ENCODE results near the gene ZCCHC8. TPM values are rescaled to one million over a fixed set of nuclear protein-coding genes. Genes with fewer than 3 reads are reported as not detected.
"Not testable (repeated sequence)": the region's sequence is repeated elsewhere in the genome, so short reads cannot be mapped to it uniquely, and the experiment has no call there.

ZCCHC8 gene
- total RNA-seq, 1 donor from 2014 or later = 10.1 TPM

- intact Hi-C loops (cut with DNase I) = no loop called here
- no peak for DNase-seq (ENCODE audit: low spot score)
Observed at GRCh38 chr12:122481861-122482260, 18.9 kb downstream of the ZCCHC8 start.

- DNase-seq (ENCODE audit: low spot score) = no peak
Observed at GRCh38 chr12:122480753-122481152, 20.0 kb downstream of the ZCCHC8 start.

GRCh38 chr12:122474324-122474716, 26.4 kb downstream of the ZCCHC8 start:
- intact Hi-C loops (cut with DNase I) = no loop called here
- DNase-seq (ENCODE audit: low spot score) = no peak

More at GRCh38 chr12:122480753-122481152, 20.0 kb downstream of the ZCCHC8 start:
- intact Hi-C loops (cut with DNase I) = no loop called here

GRCh38 chr12:122473543-122474323, 27.0 kb downstream of the ZCCHC8 start:
- intact Hi-C loops (cut with DNase I) = no loop called here
- no peak for DNase-seq (ENCODE audit: low spot score)

GRCh38 chr12:122471324-122472226, 29.2 kb downstream of the ZCCHC8 start:
- intact Hi-C loops (cut with DNase I) = loop anchor here (1.0 kb wide), 1 partner anchor 72 kb away; no protein-coding TSS in a partner anchor
- DNase-seq (ENCODE audit: low spot score) = no peak

- DNase-seq (ENCODE audit: low spot score); intact Hi-C loops (cut with DNase I): not testable (repeated sequence)
Observed at GRCh38 chr12:122470576-122470975, 30.2 kb downstream of the ZCCHC8 start.

GRCh38 chr12:122469856-122470255, 30.9 kb downstream of the ZCCHC8 start:
- not testable (repeated sequence) for DNase-seq (ENCODE audit: low spot score)

GRCh38 chr12:122467983-122468382, 32.7 kb downstream of the ZCCHC8 start:
- intact Hi-C loops (cut with DNase I) = no loop called here
- DNase-seq (ENCODE audit: low spot score) = no peak

More at GRCh38 chr12:122469856-122470255, 30.9 kb downstream of the ZCCHC8 start:
- intact Hi-C loops (cut with DNase I) = not testable (repeated sequence)

- not testable (repeated sequence) for DNase-seq (ENCODE audit: low spot score)
Observed at GRCh38 chr12:122464317-122465042, 36.3 kb downstream of the ZCCHC8 start.

GRCh38 chr12:122460641-122461040, 40.1 kb downstream of the ZCCHC8 start:
- DNase-seq (ENCODE audit: low spot score) = no peak
- intact Hi-C loops (cut with DNase I) = no loop called here

More at GRCh38 chr12:122464317-122465042, 36.3 kb downstream of the ZCCHC8 start:
- intact Hi-C loops (cut with DNase I) = not testable (repeated sequence)

GRCh38 chr12:122460061-122460460, 40.7 kb downstream of the ZCCHC8 start:
- DNase-seq (ENCODE audit: low spot score) = no peak
- intact Hi-C loops (cut with DNase I) = no loop called here

GRCh38 chr12:122459211-122459610, 41.5 kb downstream of the ZCCHC8 start:
- intact Hi-C loops (cut with DNase I) = no loop called here

GRCh38 chr12:122458105-122459035, 42.4 kb downstream of the ZCCHC8 start:
- intact Hi-C loops (cut with DNase I) = no loop called here
- DNase-seq (ENCODE audit: low spot score) = no peak

More at GRCh38 chr12:122459211-122459610, 41.5 kb downstream of the ZCCHC8 start:
- no peak for DNase-seq (ENCODE audit: low spot score)

- DNase-seq (ENCODE audit: low spot score) = no peak
- intact Hi-C loops (cut with DNase I) = no loop called here
Observed at GRCh38 chr12:122457627-122458026, 43.1 kb downstream of the ZCCHC8 start.

GRCh38 chr12:122454739-122455138, 46.0 kb downstream of the ZCCHC8 start:
- DNase-seq (ENCODE audit: low spot score) = no peak
- intact Hi-C loops (cut with DNase I) = no loop called here

- intact Hi-C loops (cut with DNase I) = no loop called here
- no peak for DNase-seq (ENCODE audit: low spot score)
Observed at GRCh38 chr12:122454250-122454721, 46.4 kb downstream of the ZCCHC8 start.

- DNase-seq (ENCODE audit: low spot score) = no peak
- intact Hi-C loops (cut with DNase I) = no loop called here
Observed at GRCh38 chr12:122452701-122453285, 47.9 kb downstream of the ZCCHC8 start.

GRCh38 chr12:122449317-122449716, 51.4 kb downstream of the ZCCHC8 start:
- intact Hi-C loops (cut with DNase I) = no loop called here
- DNase-seq (ENCODE audit: low spot score) = no peak
